ENCODE measurements around the gene BRAF.

- TF ChIP-seq CTCF (conservative IDR thresholded peaks at IDR 0.05; ENCODE audit: low read depth, low read length) (no peak), EZH2 (IDR thresholded peaks at IDR 0.05; ENCODE audit: low read length, unreplicated experiment) (no peak)
These were observed 60.0 kb downstream of the BRAF start for GRCh38 chr7:140864732-140865131.

Measured in PC-3 (cell line).